GM12872 (cell line): ENCODE results near the gene PLCL1.

Experiments used
- CTCF ChIP-seq: IDR thresholded peaks from 3 replicates; pipeline ENCODE4 v1.5.1; 2011; ENCODE audit warnings: low read depth, mild to moderate bottlenecking, low read length, moderate library complexity; ENCODE audit not compliant: insufficient read depth

PLCL1 gene

GRCh38 chr2:197937814-197938213 lies 133.4 kb downstream of the PLCL1 start:
- no peak for TF ChIP-seq CTCF

GRCh38 chr2:197938555-197938954 lies 134.2 kb downstream of the PLCL1 start:
- no peak for TF ChIP-seq CTCF

GRCh38 chr2:197939787-197940186 lies 135.4 kb downstream of the PLCL1 start:
- no peak for TF ChIP-seq CTCF

- no peak for TF ChIP-seq CTCF
These were observed 136.0 kb downstream of the PLCL1 start for GRCh38 chr2:197940382-197940781.

GRCh38 chr2:197941715-197942114 lies 137.3 kb downstream of the PLCL1 start:
- TF ChIP-seq CTCF, result no peak

- TF ChIP-seq CTCF, result no peak
These were observed 139.3 kb downstream of the PLCL1 start for GRCh38 chr2:197943731-197944130.

- TF ChIP-seq CTCF, result no peak
These were observed 140.2 kb downstream of the PLCL1 start for GRCh38 chr2:197944416-197945096.

- TF ChIP-seq CTCF, result no peak
These were observed 142.2 kb downstream of the PLCL1 start for GRCh38 chr2:197946562-197946961.
